GM21528 (cell line): ENCODE results near the gene TTLL4.
"Not testable (repeated sequence)": the region's sequence is repeated elsewhere in the genome, so short reads cannot be mapped to it uniquely, and the experiment has no call there.

Source experiments
- ATAC-seq: cut with Tn5 transposase; IDR thresholded peaks from one replicate; pipeline ENCODE4 v1.9.1; 2021; ENCODE audit warnings: mild to moderate bottlenecking, moderate library complexity; ENCODE audit not compliant: unreplicated experiment, low FRiP score

TTLL4 gene

GRCh38 chr2:218734190-218734975 lies 23.7 kb downstream of the TTLL4 start:
- ATAC-seq = no peak

DNA sequence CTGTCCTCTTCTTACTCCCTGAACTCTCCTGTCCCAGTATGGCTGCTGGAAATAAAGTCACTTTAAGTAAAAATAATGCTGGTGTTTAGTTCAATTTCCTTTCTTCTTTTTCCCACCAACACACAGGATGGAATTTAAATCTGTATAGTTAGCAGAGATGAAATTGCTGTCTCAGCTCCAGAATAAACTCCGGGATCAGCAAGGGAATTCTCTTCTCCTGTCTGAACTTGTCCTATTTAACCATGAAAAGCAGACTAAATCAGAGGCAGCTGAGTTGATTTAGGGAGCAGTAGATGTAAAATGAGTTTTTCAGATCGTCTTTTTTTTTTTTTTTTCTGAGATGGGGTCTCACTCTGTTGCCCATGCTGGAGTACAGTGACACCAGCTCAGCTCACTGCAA lies 25.9 kb downstream of the TTLL4 start:
- ATAC-seq = no peak

DNA sequence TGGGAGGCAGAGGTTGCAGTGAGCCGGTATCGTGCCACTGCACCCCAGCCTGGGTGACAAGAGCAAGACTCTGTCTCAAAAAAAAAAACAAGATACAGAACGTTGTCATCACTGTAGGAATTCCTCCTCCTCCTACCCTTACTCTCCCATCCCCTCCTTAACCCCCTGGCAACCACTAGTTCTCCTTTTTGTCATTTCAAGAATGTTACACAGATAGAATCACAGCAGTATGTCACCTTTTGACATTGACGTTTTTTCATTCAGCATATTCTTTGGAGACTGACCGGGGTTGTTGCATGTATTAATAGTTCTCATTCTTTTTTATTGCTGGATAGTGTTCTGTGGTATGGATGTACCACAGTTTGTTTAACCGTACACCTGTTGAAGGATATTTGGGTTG lies 32.4 kb downstream of the TTLL4 start:
- ATAC-seq = no peak

- ATAC-seq = no peak
These were observed 34.0 kb downstream of the TTLL4 start for GRCh38 chr2:218744615-218745014.

GRCh38 chr2:218745160-218745558 lies 34.5 kb downstream of the TTLL4 start:
- no peak for ATAC-seq

GRCh38 chr2:218745559-218746469 lies 35.2 kb downstream of the TTLL4 start:
- ATAC-seq = no peak

GRCh38 chr2:218746470-218746795 lies 35.8 kb downstream of the TTLL4 start:
- no peak for ATAC-seq

DNA sequence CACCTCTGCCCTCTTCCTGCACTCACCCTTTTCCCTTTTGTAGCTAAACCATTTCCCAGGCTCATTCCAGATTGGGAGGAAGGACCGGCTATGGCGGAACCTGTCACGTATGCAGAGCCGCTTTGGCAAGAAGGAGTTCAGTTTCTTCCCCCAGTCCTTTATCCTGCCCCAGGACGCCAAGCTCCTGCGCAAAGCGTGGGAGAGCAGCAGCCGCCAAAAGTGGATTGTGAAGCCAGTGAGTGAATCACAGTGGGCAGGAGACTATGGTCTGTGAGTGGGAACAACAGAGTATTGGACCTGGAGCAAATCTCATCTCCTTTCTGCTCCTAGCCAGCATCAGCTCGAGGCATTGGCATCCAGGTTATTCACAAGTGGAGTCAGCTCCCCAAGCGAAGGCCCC lies 36.3 kb downstream of the TTLL4 start:
- no peak for ATAC-seq

GRCh38 chr2:218748741-218749441 lies 38.3 kb downstream of the TTLL4 start:
- no peak for ATAC-seq

DNA sequence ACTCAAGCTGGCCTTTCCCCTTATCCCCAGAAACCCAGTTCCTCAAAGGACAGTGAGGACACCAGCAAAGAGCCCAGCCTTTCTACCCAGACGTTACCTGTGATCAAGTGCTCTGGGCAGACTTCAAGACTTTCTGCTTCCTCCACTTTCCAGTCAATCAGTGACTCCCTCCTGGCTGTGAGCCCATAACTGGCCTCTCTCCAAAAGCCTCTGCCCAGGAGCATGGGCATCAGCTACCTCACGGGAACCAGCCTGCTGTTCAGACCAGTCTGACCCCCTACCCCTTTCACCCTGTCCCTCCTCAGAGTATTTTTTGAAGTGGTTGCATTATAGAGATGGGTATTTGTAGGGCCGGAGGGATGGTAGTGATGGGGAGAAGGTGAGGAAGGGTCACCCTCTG lies 43.6 kb downstream of the TTLL4 start:
- no peak for ATAC-seq

GRCh38 chr2:218754781-218755180 lies 44.1 kb downstream of the TTLL4 start:
- ATAC-seq = no peak

DNA sequence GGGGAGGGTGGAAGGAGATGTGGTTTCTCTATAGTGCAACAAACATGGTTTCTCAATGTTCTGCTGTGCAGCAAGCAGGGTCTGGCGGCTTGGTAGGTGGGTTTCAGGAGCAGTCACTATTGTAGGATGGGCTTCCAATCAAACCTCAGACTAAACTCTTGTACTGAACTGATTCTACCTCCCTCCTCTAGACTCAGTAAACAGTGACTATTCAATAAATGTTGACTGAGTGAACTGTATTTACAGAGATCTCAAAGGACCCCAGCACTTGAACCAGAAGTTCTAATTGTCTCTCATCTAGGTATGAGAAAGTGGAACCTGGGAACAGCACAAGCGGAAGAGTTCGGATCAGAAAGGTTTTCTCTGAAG lies 44.5 kb downstream of the TTLL4 start:
- ATAC-seq = no peak

DNA sequence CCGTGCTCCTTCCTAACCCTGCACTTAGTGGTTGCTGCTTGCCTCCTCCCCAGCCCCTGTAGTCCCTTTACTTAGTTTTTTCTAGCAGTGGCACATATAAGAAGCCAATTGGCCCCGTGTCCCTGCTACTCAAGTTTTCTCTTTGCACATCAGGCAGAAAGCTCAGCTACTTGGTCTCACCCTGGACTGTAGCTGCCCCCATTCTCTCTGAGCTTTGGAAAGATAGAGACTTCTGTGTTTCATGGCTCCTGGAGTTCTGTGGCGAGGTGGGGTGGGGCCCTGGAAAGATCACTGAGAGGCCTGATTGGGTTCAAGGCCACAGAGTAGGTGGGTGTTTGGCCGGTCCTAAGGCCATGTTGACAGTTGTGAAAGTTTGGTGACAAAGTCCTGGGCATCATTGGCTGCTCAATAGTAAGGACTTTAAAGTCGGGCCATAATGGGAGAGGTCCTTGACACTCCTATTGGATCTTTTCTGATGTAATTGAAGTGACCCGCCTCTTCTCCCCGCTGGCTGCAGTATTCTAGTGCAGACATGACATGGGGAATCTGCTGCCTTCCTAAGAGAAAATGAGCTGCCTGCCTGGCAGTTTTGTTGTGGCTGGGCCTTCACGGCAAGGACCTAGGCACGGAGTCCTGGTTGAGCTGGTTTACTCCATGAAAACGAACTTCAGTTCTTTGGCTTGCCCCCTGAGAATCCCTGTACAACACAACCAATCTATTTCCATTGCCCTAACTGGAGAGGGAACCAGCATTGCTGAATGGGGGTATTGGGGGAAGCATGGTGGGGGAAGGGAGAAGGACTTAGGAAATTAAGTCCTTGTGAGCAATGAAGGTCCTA lies 45.2 kb downstream of the TTLL4 start:
- no peak for ATAC-seq

DNA sequence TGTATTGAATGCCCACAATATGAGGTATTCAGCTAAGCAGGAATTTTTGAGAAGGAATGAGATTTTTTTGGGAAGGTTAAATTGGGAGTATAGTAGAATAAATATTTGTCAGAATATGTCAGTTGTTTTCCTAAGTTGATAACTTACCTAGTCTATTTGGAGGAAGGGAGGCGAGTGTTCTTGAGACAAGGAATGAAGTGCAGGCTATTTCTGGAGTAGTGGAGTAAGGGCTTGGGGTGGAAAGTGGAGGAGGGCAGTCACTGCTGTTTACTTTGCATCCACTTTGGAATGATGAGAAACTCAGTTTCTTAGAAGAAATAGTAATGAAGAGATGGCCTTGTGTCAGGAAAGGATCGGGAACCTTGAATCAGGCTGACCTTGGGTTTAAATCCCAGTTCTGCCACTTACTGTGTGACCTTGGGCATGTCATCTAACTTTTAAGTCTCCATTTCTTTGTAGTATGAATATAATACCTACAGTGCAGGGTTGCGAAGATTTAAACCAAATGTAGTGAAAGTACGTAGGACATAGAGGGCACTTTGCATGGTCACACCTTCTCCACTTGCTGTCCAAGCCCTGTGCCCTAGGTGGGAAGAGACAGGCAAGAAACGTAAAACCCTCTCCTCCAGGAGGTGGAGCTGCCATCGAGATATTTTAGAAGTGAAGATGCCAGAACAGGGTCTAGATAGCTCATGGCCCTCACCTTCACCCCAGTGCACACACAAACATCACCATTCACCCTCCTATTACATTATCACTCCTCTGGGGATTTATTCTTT lies 46.2 kb downstream of the TTLL4 start:
- ATAC-seq = no peak

DNA sequence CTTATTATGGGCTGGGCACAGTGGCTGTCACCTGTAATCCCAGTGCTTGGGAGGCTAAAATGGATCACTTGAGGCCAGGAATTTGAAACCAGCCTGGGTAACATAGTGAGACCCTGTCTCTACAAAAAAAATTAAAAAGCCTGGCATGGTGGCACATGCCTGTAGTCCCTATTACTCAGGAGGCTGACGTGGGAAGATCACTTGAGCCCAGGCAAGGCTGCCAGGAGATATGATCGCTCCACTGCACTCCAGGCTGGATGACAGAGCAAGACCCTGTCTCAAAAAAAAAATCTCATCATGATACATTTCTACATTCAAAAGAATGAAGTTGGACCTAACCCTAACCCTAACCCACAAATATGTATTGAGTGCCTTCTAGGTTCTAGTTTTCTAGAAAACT lies 51.2 kb downstream of the TTLL4 start:
- no peak for ATAC-seq

DNA sequence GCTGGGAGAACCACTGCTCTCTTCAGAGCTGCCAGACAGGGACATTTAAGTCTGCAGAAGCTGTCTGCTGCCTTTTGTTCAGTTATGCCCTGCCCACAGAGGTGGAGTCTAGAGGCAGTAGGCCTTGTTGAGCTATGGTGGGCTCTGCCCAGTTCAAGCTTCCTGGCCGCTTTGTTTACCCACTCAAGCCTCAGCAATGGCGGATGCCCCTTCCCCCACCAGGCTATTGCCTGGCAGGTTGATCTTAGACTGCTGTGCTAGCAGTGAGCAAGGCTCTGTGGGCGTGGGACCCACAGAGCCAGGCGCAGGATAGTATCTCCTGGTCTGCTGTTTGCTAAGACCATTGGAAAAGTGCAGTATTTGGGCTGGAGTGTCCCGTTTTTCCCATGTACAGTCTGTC lies 62.1 kb downstream of the TTLL4 start:
- not testable (repeated sequence) for ATAC-seq

- ATAC-seq = no peak
These were observed 63.2 kb downstream of the TTLL4 start for GRCh38 chr2:218773881-218774280.

GRCh38 chr2:218776488-218776887 lies 65.9 kb downstream of the TTLL4 start:
- ATAC-seq = no peak

DNA sequence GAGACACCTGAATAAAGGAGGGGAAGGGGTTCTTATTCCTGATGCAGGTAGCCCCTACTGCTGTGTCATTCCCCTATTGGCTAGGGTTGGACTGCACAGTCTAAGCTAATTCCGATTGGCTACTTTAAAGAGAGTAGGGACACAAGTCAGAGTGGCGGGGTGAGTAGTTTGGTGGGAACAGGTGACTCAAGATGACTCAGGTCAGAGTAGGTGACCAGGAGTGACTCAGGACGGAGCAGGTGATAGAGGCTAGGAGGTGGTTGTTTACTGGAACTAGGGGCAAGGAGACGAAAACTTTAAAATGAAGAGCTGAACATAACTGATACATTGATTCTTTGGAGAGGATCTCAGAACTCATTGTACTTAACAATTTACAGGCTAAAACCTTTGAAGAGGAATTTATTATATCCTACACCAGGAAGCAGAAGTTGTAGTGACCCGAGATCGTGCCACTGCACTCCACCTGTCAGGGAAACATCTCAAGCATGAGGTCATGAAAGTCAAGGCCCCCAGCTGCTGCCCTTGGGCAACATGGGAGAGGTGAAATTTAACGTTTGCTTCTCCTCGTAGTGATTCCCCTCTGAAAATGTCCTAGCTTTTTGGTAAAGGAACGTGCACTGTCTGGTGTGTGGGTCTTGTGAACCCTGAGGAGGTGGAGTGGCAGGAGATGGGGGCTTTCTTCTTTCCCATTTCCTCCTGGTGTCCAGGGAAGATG lies 66.8 kb downstream of the TTLL4 start:
- no peak for ATAC-seq
